OCI-LY3 (cell line): ENCODE measurements around the gene AP4M1.

Experiments used
- CTCF ChIP-seq: fragments of 200-600, 300-600 bp; sonication (generic); IDR thresholded peaks from 2 replicates; pipeline ENCODE4 v1.5.1; 2014; ENCODE audit warnings: antibody characterized with exemption, low read length, low read depth
- EZH2phosphoT487 ChIP-seq: fragments of 200-600 bp; shearing (Covaris generic); IDR thresholded peaks from 2 replicates; pipeline ENCODE4 v1.6.1; 2018; ENCODE audit warnings: antibody characterized with exemption, mixed run types, low read depth

GRCh38 chr7:100120733-100121036, 19.2 kb downstream of the AP4M1 start:
- TF ChIP-seq CTCF = no peak
- TF ChIP-seq EZH2phosphoT487 = no peak
